Activated CD8-positive, alpha-beta T cell treated with anti-CD3 and anti-CD28 coated beads for 36 hours (primary cell): ENCODE data around the gene UQCRHL. TPM values are rescaled to one million over a fixed set of nuclear protein-coding genes. Genes with fewer than 3 reads are reported as not detected.

ENCODE experiments used
- ATAC-seq: fragments of 200-7000 bp; cut with Tn5 transposase; one replicate; pipeline ENCODE4 v1.10.0; 2021; ENCODE audit warnings: mild to moderate bottlenecking, moderate library complexity
- CTCF ChIA-PET: fragments of 350-600 bp; sonication (Branson Sonifier 250); formaldehyde crosslinking; loops from one replicate; lab custom pipeline; 2021; ENCODE audit warnings: antibody characterized with exemption; lab: Charles Lee
- POLR2A ChIA-PET: fragments of 350-600 bp; sonication (Branson Sonifier 250); formaldehyde crosslinking; loops from one replicate; lab custom pipeline; 2021; ENCODE audit warnings: antibody characterized with exemption; lab: Charles Lee
- DNase-seq: peaks from one replicate; pipeline ENCODE4 v3.0.0-alpha.2; 2020
- H3K27ac Mint-ChIP-seq: one replicate; pipeline ENCODE4 v1.8.0; 2021; ENCODE audit warnings: mild to moderate bottlenecking, mixed read lengths
- H3K27me3 Mint-ChIP-seq: one replicate; pipeline ENCODE4 v1.8.0; 2021; ENCODE audit warnings: mixed read lengths
- H3K36me3 Mint-ChIP-seq: one replicate; pipeline ENCODE4 v1.8.0; 2021; ENCODE audit warnings: low read depth, mixed read lengths
- H3K4me1 Mint-ChIP-seq: one replicate; pipeline ENCODE4 v1.8.0; 2021; ENCODE audit warnings: low read depth, mixed read lengths
- H3K4me3 Mint-ChIP-seq: one replicate; pipeline ENCODE4 v1.8.0; 2021; ENCODE audit warnings: mild to moderate bottlenecking, moderate library complexity, mixed read lengths
- H3K9me3 Mint-ChIP-seq: one replicate; pipeline ENCODE4 v1.8.0; 2021; ENCODE audit warnings: mixed read lengths
- intact Hi-C: fragments of 100-400 bp; cut with micrococcal nuclease; formaldehyde crosslinking; loops from one replicate; pipeline ENCODE4 v1.10.0; 2022
- total RNA-seq, 2 experiments: library from RNA; stranded (reverse); gene quantifications; one replicate each; pipeline ENCODE4 v1.2.3, GENCODE V29; 2021
- TF ChIP-seq, protein P1 (sequence below): fragments of 200-600 bp; IDR thresholded peaks from one replicate; pipeline ENCODE4 v1.8.0; 2022; ENCODE audit warnings: antibody characterized with exemption, mild to moderate bottlenecking

UQCRHL gene
- total RNA-seq, 2 experiments from 2014 or later, result 2.5 to 2.8 TPM

DNA sequence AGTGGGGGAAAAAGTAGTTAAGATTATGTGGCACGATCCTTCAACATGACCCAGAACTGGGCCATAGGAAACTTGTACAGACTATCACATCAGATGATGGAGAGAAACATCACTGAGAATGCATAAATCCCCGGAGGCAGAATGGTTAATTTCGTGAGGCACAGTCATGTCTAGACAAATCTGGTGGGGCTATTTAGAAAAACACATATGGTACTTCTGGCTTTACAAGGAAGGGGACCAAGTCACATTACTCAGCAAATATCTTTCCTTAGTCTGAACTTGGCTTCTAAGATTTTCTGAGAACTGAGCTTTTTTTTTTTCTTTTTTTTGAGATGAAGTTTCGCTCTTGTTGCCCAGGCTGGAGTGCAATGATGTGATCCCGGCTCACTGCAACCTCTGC is 9.2 kb upstream of the UQCRHL start:
- ATAC-seq, result no peak
- DNase-seq, result no peak
- Mint-ChIP-seq H3K4me3 (no peak overlapping the region), H3K9me3 (no peaks in the 10 kb centered on the region), H3K4me1 (peaks cover 11% of the 10 kb centered on the region), H3K27ac (no peak overlapping the region), H3K36me3 (no peaks in the 10 kb centered on the region), H3K27me3 (no peaks in the 10 kb centered on the region)
- CTCF ChIA-PET, result interaction anchor here (0.7 to 4.0 kb wide), 12 partner anchors 9 to 193 kb away, joined by 3 to 29 read pairs (median 14); no protein-coding TSS in a partner anchor
- POLR2A ChIA-PET, result interaction anchor here (0.6 kb wide), 1 partner anchor 139 kb away, joined by 3 read pairs; no protein-coding TSS in a partner anchor
- intact Hi-C loops, result no loop called here
- TF ChIP-seq, protein P1, sequence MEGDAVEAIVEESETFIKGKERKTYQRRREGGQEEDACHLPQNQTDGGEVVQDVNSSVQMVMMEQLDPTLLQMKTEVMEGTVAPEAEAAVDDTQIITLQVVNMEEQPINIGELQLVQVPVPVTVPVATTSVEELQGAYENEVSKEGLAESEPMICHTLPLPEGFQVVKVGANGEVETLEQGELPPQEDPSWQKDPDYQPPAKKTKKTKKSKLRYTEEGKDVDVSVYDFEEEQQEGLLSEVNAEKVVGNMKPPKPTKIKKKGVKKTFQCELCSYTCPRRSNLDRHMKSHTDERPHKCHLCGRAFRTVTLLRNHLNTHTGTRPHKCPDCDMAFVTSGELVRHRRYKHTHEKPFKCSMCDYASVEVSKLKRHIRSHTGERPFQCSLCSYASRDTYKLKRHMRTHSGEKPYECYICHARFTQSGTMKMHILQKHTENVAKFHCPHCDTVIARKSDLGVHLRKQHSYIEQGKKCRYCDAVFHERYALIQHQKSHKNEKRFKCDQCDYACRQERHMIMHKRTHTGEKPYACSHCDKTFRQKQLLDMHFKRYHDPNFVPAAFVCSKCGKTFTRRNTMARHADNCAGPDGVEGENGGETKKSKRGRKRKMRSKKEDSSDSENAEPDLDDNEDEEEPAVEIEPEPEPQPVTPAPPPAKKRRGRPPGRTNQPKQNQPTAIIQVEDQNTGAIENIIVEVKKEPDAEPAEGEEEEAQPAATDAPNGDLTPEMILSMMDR, result no peak

DNA sequence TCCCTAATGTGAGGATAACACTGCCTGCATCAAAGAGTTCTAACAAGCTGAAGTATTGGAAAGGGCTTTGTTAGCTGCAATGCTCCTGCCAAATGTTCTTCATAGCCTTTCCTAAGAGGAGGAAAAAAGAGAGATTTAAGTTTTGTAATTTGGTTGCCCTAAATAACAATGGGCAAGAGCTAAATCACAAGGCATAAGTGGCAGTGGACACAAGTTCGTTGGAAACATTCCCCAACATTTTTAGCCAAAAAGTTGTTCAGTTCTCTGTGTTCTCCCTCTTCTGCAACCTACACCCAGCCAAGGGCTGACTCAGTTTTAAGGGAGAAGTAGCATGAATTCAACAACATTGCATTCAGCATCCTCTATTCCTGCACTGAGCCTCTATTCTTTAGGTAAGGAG is 2.6 kb upstream of the UQCRHL start:
- Mint-ChIP-seq H3K4me3 (no peak overlapping the region), H3K36me3 (no peaks in the 10 kb centered on the region), H3K9me3 (no peaks in the 10 kb centered on the region), H3K27me3 (no peaks in the 10 kb centered on the region), H3K27ac (no peak overlapping the region), H3K4me1 (no peaks in the 10 kb centered on the region)
- intact Hi-C loops, result no loop called here
- ChIA-PET POLR2A (interaction anchor here (0.7 to 1.0 kb wide), 2 partner anchors 23 to 24 kb away, joined by 3 read pairs; no protein-coding TSS in a partner anchor), CTCF (interaction anchor here (1.2 kb wide), 1 partner anchor 18 kb away, joined by 8 read pairs; no protein-coding TSS in a partner anchor)
- DNase-seq (no peak), ATAC-seq (no peak)
- TF ChIP-seq, protein P1, result no peak

DNA sequence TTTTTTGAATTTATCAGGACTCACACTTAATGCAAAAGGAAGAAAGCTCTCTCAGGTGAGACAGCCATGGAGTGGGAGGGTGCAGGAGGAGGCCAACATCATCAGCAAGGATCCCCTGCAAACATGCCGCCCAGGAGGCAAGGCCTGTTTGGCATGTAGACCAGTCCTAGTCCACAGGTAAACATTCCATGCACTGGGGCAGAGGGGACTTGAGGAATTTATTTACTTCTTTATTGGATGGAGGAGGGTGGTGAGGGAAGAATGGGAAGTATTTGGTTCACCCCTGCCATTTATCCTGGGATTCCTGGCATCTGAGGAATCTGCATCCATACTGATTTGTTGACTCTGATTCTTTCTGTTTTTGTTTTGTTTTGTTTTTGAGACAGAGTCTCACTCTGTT is 1.5 kb upstream of the UQCRHL start:
- intact Hi-C loops, result loop anchor here (10.0 kb wide), 1 partner anchor 246 kb away; no protein-coding TSS in a partner anchor
- no peaks in the 10 kb centered on the region for H3K27me3 Mint-ChIP-seq
- ChIA-PET POLR2A (interaction anchor here (0.6 kb wide), 1 partner anchor 126 kb away, joined by 3 read pairs; no protein-coding TSS in a partner anchor), CTCF (no interaction called here)
- no peak overlapping the region for H3K27ac Mint-ChIP-seq
- ATAC-seq (no peak), DNase-seq (no peak)
- TF ChIP-seq, protein P1, result no peak
- no peaks in the 10 kb centered on the region for H3K9me3 Mint-ChIP-seq
- H3K36me3 Mint-ChIP-seq, result no peaks in the 10 kb centered on the region
- no peaks in the 10 kb centered on the region for H3K4me1 Mint-ChIP-seq
- H3K4me3 Mint-ChIP-seq, result no peak overlapping the region

DNA sequence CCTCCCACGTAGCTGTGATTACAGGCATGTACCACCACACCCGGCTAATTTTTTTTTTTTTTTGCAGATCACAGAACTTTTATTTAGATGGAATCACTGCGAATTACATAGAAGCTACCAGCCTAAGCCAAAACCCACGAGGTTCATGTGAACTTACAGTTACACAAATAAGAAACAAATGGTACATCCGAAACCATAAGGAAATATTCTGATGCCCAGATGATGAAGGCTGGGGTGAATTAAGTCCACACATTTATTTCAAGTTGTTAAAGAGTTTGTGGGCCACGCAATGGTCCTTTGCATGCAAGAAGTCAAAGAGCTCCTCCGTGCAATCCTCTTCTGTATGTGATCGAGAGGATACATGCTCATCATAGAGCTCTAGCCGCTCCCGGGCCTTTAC is 328 bp downstream of the UQCRHL start:
- H3K27ac Mint-ChIP-seq, result no peak overlapping the region

DNA sequence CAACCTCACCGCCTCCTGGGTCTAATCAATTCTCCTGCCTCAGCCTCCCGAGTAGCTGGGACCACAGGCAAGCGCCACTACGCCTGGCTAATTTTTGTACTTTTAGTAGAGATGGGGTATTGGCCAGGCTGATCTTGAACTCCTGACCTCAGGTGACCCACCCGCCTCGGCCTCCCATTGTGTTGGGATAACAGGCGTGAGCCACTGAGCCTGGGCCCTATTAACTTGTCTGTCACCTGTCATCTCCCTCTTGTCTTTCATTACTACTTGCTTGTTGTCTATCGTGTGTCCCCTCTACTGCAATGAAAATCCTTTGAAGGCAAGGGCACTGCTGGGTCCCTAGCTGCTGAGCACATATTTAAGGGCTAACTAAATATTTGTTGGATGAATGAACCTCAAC is 3.4 kb downstream of the UQCRHL start:
- ATAC-seq (no peak), DNase-seq (no peak)
- CTCF ChIA-PET, result interaction anchor here (1.1 to 2.2 kb wide), 5 partner anchors 10 to 203 kb away, joined by 3 to 16 read pairs (median 5); no protein-coding TSS in a partner anchor
- H3K4me1 Mint-ChIP-seq, result peaks cover 4% of the 10 kb centered on the region
- TF ChIP-seq, protein P1, result no peak
- H3K27me3 Mint-ChIP-seq, result peaks cover 1% of the 10 kb centered on the region
- POLR2A ChIA-PET, result no interaction called here
- H3K36me3 Mint-ChIP-seq, result no peaks in the 10 kb centered on the region
- H3K9me3 Mint-ChIP-seq, result no peaks in the 10 kb centered on the region
- no peak overlapping the region for H3K27ac Mint-ChIP-seq
- H3K4me3 Mint-ChIP-seq, result no peak overlapping the region
- intact Hi-C loops, result loop anchor here (5.0 to 10.0 kb wide), 2 partner anchors 188 to 251 kb away; no protein-coding TSS in a partner anchor

More for the DNA sequence above, 328 bp downstream of the UQCRHL start:
- H3K27me3 Mint-ChIP-seq, result no peaks in the 10 kb centered on the region
- CTCF ChIA-PET, result interaction anchor here (1.4 kb wide), 1 partner anchor 15 kb away, joined by 4 read pairs; no protein-coding TSS in a partner anchor
- intact Hi-C loops, result loop anchor here (10.0 kb wide), 1 partner anchor 248 kb away; no protein-coding TSS in a partner anchor
- DNase-seq (no peak), ATAC-seq (no peak)
- H3K9me3 Mint-ChIP-seq, result no peaks in the 10 kb centered on the region
- no peaks in the 10 kb centered on the region for H3K4me1 Mint-ChIP-seq
- no peaks in the 10 kb centered on the region for H3K36me3 Mint-ChIP-seq
- TF ChIP-seq, protein P1, result no peak
- no peak overlapping the region for H3K4me3 Mint-ChIP-seq
- POLR2A ChIA-PET, result no interaction called here
